Measurements from ENCODE around the gene CNBD2.

DNA sequence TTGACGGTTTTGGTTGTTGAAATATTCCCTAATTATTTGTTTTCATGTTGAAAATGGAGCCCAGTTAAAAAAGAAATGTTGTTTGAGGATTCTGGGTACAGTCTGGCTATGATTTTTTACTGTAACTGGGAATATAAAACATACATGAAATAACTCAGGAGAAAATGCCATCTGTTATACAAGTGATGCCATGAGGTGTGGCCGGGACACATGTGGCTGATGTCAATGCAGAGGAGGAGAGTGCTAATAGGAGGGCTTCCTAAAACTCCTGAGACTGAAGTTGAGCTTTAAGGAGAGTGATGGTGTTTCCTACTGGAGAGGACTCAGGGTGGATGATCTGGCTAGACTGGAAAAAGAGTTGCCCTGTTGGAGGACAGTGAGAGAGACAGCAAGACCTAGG is 26.8 kb upstream of the CNBD2 start:
- TF ChIP-seq EZH2 (IDR thresholded peaks at IDR 0.05; ENCODE audit: insufficient read depth, poor library complexity, severe bottlenecking) (no peak), EZH2phosphoT487 (IDR thresholded peaks at IDR 0.05; ENCODE audit: insufficient read depth, low read depth) (no peak)

Measured in GM23248 (cell line).